ENCODE results near the gene MREG.
"Not testable (repeated sequence)": the region's sequence is repeated elsewhere in the genome, so short reads cannot be mapped to it uniquely, and the experiment has no call there.

The MREG gene

DNA sequence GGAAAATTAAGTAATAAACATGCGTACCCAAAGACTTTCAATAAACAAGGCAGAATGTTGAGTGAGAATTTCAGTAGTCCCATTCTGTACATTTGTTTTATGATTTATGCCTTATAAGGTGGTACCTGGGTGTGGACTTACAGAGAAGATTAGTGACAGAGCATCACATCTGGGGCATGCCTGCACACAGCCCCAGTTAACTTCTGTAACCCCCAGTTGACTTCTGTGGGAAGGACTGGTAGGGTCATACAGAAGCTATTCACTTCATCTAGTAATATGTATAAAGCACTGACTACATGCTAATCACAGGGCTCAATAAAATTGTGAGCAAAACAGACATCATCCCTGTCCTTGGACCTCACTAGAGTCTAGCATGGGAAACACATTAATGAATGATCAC lies 16.1 kb downstream of the MREG start:
- in situ Hi-C loops (cut with MboI; ENCODE audit: low sequenced_read_pairs): no loop called here

DNA sequence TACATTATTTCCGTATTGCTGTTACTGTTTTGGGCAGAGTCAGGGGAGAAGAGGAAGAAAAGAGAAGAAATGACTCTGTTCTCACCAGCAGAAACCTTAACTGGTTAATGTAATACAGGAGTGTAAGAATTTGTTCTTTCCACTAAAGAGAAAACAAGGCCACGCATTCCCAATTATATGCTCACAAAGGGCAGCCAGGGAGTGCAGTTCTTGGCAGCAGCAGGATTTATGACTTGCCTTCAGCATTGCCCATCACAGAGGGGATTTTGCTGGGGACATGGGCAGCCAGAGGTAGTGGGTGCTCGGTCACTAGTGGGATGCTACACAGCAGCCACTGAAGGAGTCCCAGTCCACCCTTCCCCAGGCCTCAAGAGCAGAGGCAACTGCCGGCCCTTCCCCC lies 18.4 kb downstream of the MREG start:
- in situ Hi-C loops (cut with MboI; ENCODE audit: low sequenced_read_pairs): no loop called here

GRCh38 chr2:215988556-215989207 lies 24.7 kb downstream of the MREG start:
- in situ Hi-C loops (cut with MboI; ENCODE audit: low sequenced_read_pairs): not testable (repeated sequence)

GRCh38 chr2:215985257-215985656 lies 28.1 kb downstream of the MREG start:
- in situ Hi-C loops (cut with MboI; ENCODE audit: low sequenced_read_pairs): no loop called here

GRCh38 chr2:215984661-215985060 lies 28.7 kb downstream of the MREG start:
- in situ Hi-C loops (cut with MboI; ENCODE audit: low sequenced_read_pairs): no loop called here

- in situ Hi-C loops (cut with MboI; ENCODE audit: low sequenced_read_pairs): no loop called here
These were observed 29.6 kb downstream of the MREG start for GRCh38 chr2:215983581-215984351.

DNA sequence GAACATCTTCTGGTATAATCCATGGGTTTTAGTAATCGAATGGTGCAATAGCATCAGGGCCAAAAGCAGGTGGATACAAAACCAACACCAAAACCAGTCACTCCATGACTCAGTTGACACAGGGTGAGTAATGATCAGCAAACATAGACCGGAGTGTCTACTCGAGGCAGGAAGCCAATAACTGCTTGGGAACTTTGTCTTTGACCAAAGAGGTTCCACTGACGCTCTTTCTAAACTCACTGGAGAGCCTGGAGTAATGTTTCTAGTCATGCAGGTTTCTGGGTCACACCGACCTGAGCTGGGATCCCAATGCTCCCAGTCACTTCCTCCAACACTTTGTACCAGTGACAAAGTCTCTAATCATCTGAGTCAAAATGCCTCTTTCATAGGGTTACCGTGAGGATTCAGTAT lies 30.9 kb downstream of the MREG start:
- in situ Hi-C loops (cut with MboI; ENCODE audit: low sequenced_read_pairs): no loop called here

DNA sequence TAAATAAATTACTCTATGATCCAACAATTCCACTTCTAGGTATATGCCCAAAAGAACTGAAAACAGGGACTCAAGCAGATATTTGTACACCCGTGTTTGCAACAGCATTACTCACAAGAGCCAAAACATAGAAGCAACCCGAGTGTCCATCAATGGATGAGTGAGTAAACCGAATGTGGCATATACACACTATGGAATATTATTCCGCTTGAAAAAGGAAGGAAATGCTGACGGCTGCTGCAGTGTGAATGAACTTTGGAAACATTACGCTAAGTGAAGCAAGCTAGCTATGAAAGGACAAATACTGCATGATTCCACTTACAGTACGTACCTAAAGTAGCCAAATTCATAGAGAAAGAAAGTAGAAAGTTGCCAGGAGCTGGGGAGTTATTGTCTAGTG lies 32.2 kb downstream of the MREG start:
- in situ Hi-C loops (cut with MboI; ENCODE audit: low sequenced_read_pairs): no loop called here

DNA sequence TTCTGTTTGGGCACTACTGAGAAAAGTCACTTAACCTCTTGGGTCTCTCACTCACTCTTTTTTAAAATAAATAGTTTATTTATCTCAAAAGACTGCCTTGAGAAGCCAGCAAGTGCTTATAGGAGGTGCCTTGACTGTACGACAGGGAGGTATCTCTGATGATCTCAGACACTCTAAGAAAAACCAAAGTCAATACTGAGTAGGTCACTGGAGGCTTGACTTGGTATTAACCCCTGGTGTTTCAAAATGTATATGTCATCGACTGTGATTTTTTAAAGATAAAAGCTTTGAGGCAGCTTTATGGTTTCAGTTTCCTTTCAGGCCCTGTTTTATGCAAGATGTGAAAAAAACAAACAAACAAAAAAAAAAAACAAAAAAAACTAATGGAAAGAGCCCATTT lies 33.7 kb downstream of the MREG start:
- in situ Hi-C loops (cut with MboI; ENCODE audit: low sequenced_read_pairs): no loop called here

- in situ Hi-C loops (cut with MboI; ENCODE audit: low sequenced_read_pairs): no loop called here
These were observed 38.5 kb downstream of the MREG start for GRCh38 chr2:215974700-215975429.

DNA sequence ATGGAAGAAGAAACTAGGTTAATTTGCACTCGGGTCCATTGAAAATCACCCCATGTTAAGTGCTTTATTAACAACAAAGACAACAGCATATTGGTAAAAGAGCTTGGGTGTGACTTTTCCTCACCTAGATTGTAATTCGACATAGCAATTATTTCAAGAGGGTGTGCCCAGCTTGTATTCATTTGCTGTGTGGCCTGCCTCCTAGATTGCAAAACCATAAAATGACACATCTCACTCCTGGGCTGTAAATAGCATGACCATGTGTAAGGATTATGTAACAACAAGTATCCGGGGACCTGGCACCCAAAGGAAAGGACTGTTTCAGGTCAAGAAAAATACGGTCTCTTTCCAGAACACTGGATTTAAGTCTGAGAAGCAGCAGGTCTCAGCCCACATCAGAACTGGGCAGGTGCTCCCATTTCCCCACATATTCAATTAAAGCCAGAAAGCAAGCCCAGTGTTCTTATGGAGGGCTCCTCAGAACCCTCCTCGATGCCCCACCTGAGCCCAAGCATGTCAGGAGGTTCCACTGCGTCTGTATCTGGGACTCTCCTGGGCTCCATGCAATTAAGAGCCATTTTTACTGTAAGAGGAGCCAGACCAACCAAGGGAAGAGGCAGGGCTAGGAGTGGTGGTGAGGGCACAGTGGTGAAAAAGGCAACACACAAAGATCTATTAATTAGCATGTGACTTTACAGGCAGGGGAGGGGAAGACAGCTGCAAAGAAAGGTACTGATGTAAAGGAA lies 39.2 kb downstream of the MREG start:
- in situ Hi-C loops (cut with MboI; ENCODE audit: low sequenced_read_pairs): no loop called here

DNA sequence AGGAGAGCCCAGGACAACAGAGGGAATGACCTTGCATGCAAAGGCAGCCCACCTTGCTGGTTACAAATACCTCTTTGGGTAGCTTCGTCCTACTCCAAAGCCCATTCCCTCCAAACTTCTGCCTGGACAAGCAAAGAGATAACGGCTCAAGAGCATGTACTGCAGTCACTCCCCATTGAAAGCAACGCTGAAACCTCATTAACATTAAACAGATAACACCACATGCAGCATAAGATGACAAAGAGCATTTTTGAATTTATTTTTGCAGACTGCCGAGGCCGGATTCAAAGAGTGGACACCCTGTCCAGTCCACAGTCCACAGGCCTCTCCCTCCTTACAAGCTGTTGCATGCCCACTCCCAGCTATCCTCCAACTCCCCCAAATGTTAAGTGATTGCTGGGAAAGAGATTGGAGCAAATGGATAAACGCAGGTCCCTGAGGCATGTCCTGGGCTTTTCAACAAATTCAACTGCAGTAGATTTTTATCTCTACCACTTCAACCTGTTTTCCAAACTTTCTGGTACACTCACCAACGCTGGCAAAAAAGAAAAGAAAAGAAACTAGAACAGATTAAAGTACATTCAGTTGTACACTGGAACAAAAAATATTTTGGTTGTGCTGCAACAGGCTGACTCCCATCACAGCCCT lies 40.1 kb downstream of the MREG start:
- in situ Hi-C loops (cut with MboI; ENCODE audit: low sequenced_read_pairs): no loop called here

GRCh38 chr2:215971671-215972070 lies 41.7 kb downstream of the MREG start:
- in situ Hi-C loops (cut with MboI; ENCODE audit: low sequenced_read_pairs): no loop called here

DNA sequence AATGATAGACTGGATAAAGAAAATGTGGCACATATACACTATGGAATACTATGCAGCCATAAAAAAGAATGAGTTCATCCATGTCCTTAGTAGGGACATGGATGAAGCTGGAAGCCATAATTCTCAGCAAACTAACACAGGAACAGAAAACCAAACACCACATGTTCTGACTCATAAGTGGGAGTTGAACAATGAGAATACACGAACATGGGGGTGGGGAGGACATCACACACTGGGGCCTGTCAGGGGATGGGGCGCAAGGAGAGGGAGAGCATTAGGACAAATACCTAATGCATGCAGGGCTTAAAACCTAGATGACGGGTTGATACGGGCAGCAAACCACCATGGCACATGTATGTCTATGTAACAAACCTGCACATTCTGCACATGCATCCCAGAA lies 42.5 kb downstream of the MREG start:
- in situ Hi-C loops (cut with MboI; ENCODE audit: low sequenced_read_pairs): not testable (repeated sequence)

DNA sequence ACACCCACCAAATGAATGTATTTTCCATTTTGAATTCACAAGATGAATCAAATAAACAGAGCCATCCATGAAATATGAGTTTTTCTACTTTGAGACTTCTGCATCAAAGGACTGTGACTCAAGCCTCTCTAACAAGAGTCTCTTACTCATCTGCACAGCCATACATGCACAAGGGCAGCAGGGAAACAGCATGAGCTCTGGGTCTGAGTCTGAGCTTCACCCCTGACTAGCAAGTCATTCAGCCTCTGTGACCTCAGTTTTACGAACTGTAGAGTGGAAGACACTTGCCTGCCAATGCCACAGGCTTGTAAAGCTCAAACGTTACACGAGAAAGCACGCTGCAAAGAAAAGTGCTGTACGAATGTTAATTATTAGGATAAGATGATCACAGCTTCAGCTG lies 42.9 kb downstream of the MREG start:
- in situ Hi-C loops (cut with MboI; ENCODE audit: low sequenced_read_pairs): no loop called here

- in situ Hi-C loops (cut with MboI; ENCODE audit: low sequenced_read_pairs): no loop called here
These were observed 44.1 kb downstream of the MREG start for GRCh38 chr2:215969131-215969841.

DNA sequence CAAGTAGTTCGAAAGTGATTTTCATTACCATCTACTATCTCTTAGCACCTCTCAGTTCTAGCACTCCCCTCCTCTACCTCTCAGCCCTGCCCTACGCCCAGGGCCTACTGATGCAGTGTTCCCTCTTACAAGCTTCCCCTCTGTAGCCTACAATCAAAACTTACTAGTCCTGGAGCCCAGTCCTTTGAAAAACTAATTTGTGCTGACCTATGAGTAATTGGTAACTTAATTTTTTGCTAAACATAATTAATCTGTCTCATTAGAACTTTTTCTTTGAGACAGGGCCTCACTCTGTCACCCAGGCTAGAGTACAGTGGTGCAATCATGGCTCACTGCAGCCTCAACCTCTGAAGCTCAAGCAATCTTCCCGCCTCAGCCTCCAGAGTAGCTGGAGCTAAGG lies 44.9 kb downstream of the MREG start:
- in situ Hi-C loops (cut with MboI; ENCODE audit: low sequenced_read_pairs): no loop called here

DNA sequence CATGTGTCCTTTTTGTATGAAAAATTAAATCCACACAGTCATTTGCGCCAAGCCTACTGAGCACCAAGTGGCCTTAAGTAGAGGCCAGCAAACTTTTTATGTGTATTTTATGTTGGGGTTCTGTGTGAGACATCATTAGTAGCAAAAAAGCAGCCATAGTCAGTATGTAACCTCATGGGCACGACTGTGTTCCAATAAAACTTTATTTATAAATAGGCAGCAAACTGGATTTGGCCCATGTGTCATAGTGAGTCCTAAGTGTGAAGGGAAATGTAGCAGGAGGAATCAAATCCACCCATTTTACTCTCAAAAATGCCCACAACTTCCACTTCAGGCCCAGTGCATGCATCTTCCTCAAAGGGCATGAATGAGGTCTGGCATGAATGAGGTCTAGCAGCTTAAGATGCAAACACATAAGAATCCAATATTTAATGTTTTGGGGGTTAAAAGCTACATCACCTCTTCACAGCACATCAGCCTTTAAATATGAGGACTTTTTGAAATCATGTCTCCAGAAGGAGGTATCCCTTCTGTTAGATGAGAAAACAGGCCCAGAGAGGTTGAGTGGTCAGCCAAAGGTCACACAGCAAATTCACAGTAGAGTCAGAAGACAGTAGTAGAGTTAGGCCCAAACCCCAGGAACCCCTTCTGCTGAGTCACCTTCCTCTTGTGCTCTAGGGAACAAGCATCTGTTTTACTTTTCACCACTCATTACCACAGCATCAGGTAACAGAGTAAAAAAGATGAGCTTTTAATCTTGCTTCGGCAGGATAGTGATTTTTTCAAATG lies 45.6 kb downstream of the MREG start:
- in situ Hi-C loops (cut with MboI; ENCODE audit: low sequenced_read_pairs): no loop called here

DNA sequence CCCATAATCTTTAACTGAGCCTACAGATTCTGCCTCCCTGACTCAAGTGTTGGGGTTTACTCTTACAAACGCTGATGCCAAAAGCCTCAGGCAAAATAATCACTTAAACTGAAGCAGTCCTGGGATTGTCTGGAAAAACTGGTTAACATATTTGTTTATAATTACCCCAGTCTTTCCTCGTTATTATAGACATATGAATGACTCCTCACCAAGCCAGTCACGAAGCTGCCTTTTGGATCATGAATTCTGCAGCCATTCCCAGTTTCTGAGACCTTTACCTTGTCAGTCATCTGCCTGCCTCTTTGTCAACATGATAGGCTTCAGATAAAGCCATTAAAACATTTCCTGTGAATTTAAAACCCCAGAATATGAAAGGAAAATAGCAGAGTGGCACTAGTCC lies 46.4 kb downstream of the MREG start:
- in situ Hi-C loops (cut with MboI; ENCODE audit: low sequenced_read_pairs): no loop called here
